Vagina (tissue), 2 donors: ENCODE data around the gene LGALS12.

Experiments used
- POLR2A ChIP-seq, 2 donors: fragments of 450-650 bp; IDR thresholded peaks; one replicate each; pipeline ENCODE4 v1.6.1; 2017; ENCODE audit warnings: antibody characterized with exemption in 2 of 2, mild to moderate bottlenecking in 2 of 2, moderate library complexity in 2 of 2
- POLR2AphosphoS5 ChIP-seq, 2 donors: sonication (generic); formaldehyde crosslinking; IDR thresholded peaks; one replicate each; pipeline ENCODE4 v1.9.0; 2017; ENCODE audit warnings: antibody characterized with exemption in 2 of 2, mild to moderate bottlenecking in 2 of 2, low read depth in 1 of 2; ENCODE audit not compliant: insufficient read depth in 1 of 2

GRCh38 chr11:63488789-63489188, 17.1 kb upstream of the LGALS12 start:
- TF ChIP-seq POLR2A (IDR thresholded peaks at IDR 0.05) = no peak
- no peak for TF ChIP-seq POLR2AphosphoS5 (IDR thresholded peaks at IDR 0.05; ENCODE audit: insufficient read depth in 1 of 2, low read depth in 1 of 2)
